AG04450 (cell line): ENCODE results near the gene GTF3C6. TPM values are rescaled to one million over a fixed set of nuclear protein-coding genes. Genes with fewer than 3 reads are reported as not detected.

Experiments
- CTCF ChIA-PET: fragments of 300-600, 350-600 bp; formaldehyde crosslinking; extraction: SDS; loops from one replicate; lab custom pipeline; 2022; ENCODE audit warnings: antibody characterized with exemption, inconsistent platforms; lab: Charles Lee
- POLR2A ChIA-PET: fragments of 350-600 bp; formaldehyde crosslinking; extraction: SDS; loops from one replicate; lab custom pipeline; 2021; ENCODE audit warnings: antibody characterized with exemption, inconsistent platforms; lab: Yijun Ruan, JAX
- DNase-seq: peaks from one replicate; pipeline ENCODE4 v3.0.0-alpha.2; 2011; ENCODE audit warnings: low read depth, low spot score
- H3K27ac ChIP-seq: one replicate; pipeline ENCODE4 v1.5.1; 2012; ENCODE audit warnings: low read depth, low read length, control low read depth
- H3K27me3 ChIP-seq: one replicate; pipeline ENCODE4 v1.6.0; 2012; ENCODE audit warnings: low read length; ENCODE audit not compliant: control insufficient read depth, insufficient read depth
- H3K4me3 ChIP-seq: 2 replicates; pipeline ENCODE4 v1.5.1; 2011; ENCODE audit warnings: mild to moderate bottlenecking, low read depth, low read length, control low read depth
- H3K9me3 ChIP-seq: 2 replicates; pipeline ENCODE4 v1.5.1; 2012; ENCODE audit warnings: low read length; ENCODE audit not compliant: control insufficient read depth, insufficient read depth
- CTCF ChIP-seq: IDR thresholded peaks from 2 replicates; pipeline ENCODE4 v1.5.1; 2011; ENCODE audit warnings: low read depth, low read length, control low read depth, inconsistent platforms
- polyA plus RNA-seq: library from polyadenylated mRNA; depleted of rRNA; stranded (reverse); fragments of >200 nt; gene quantifications from 2 replicates; pipeline ENCODE4 v1.2.3, GENCODE V29; 2011

GTF3C6 gene
- polyA plus RNA-seq, 1 experiment, result 65.7 TPM

GRCh38 chr6:110976575-110976974 lies 18.1 kb downstream of the GTF3C6 start:
- Histone ChIP-seq H3K9me3 (no peaks in the 10 kb centered on the region), H3K27ac (no peak overlapping the region), H3K4me3 (no peak overlapping the region), H3K27me3 (no peaks in the 10 kb centered on the region)
- ChIA-PET POLR2A (interaction anchor here (0.5 kb wide), 1 partner anchor 31 kb away, joined by 7 read pairs; no protein-coding TSS in a partner anchor), CTCF (no interaction called here)
- TF ChIP-seq CTCF, result no peak
- DNase-seq, result no peak

GRCh38 chr6:110979565-110980101 lies 21.1 kb downstream of the GTF3C6 start:
- no peak for TF ChIP-seq CTCF
- no peak for DNase-seq
- no peaks in the 10 kb centered on the region for H3K9me3 ChIP-seq
- CTCF ChIA-PET, result no interaction called here
- POLR2A ChIA-PET, result no interaction called here
- no peaks in the 10 kb centered on the region for H3K27me3 ChIP-seq
- H3K4me3 ChIP-seq, result no peak overlapping the region
- H3K27ac ChIP-seq, result no peak overlapping the region

- Histone ChIP-seq H3K27ac (no peak overlapping the region), H3K27me3 (no peaks in the 10 kb centered on the region), H3K4me3 (no peak overlapping the region), H3K9me3 (no peaks in the 10 kb centered on the region)
- ChIA-PET CTCF (no interaction called here), POLR2A (no interaction called here)
- DNase-seq, result no peak
- TF ChIP-seq CTCF, result no peak
Measured at GRCh38 chr6:110980227-110980626, 21.7 kb downstream of the GTF3C6 start.

- POLR2A ChIA-PET, result no interaction called here
Measured at GRCh38 chr6:110980648-110981047, 22.1 kb downstream of the GTF3C6 start.

More at GRCh38 chr6:110980648-110981047, 22.1 kb downstream of the GTF3C6 start:
- no peak for TF ChIP-seq CTCF
- Histone ChIP-seq H3K27me3 (no peaks in the 10 kb centered on the region), H3K27ac (no peak overlapping the region), H3K9me3 (no peaks in the 10 kb centered on the region), H3K4me3 (peak overlapping the region; percentile 99; the same call in 1 of the 2 replicates)
- no peak for DNase-seq
- CTCF ChIA-PET, result no interaction called here
